Naive thymus-derived CD8-positive, alpha-beta T cell (primary cell): Measurements from ENCODE around the gene OR52W1. TPM values are rescaled to one million over a fixed set of nuclear protein-coding genes. Genes with fewer than 3 reads are reported as not detected.

Experiments
- ATAC-seq, 2 donors: fragments of 150-1000 bp; cut with Tn5 transposase in 1 of 2; sonication (Bioruptor Pico), chemical (Tn5 transposase) in 1 of 2; 1 replicate in 1 of 2; 2 replicates in 1 of 2; pipeline ENCODE4 v1.10.0; 2021; ENCODE audit warnings: mild to moderate bottlenecking in 2 of 2, moderate library complexity in 2 of 2
- POLR2A ChIA-PET: fragments of 350-600 bp; sonication (Branson Sonifier 250); formaldehyde crosslinking; loops from one replicate; lab custom pipeline; 2021; ENCODE audit warnings: antibody characterized with exemption; lab: Charles Lee
- DNase-seq, 10 donors: peaks; one replicate each; pipeline versions ENCODE4 v3.0.0 to v3.0.0-alpha.2; 2020 to 2022
- H3K27ac Mint-ChIP-seq, 10 donors: one replicate each; pipeline ENCODE4 v1.8.0; 2020 to 2022; ENCODE audit warnings: mild to moderate bottlenecking in 10 of 10, mixed read lengths in 10 of 10, moderate library complexity in 4 of 10, inconsistent platforms in 1 of 10
- H3K27me3 Mint-ChIP-seq, 5 donors: one replicate each; pipeline ENCODE4 v1.8.0; 2021 to 2022; ENCODE audit warnings: mixed read lengths in 5 of 5
- H3K36me3 Mint-ChIP-seq, 3 donors: one replicate each; pipeline ENCODE4 v1.8.0; 2020 to 2022; ENCODE audit warnings: mixed read lengths in 3 of 3, mild to moderate bottlenecking in 2 of 3, inconsistent platforms in 1 of 3
- H3K4me1 Mint-ChIP-seq, 4 donors: one replicate each; pipeline ENCODE4 v1.8.0; 2021 to 2022; ENCODE audit warnings: mixed read lengths in 4 of 4
- H3K4me3 Mint-ChIP-seq, 10 donors: one replicate each; pipeline ENCODE4 v1.8.0; 2020 to 2022; ENCODE audit warnings: mild to moderate bottlenecking in 10 of 10, mixed read lengths in 10 of 10, moderate library complexity in 6 of 10, inconsistent platforms in 1 of 10
- H3K9me3 Mint-ChIP-seq, 9 donors: one replicate each; pipeline ENCODE4 v1.8.0; 2020 to 2022; ENCODE audit warnings: mixed read lengths in 9 of 9, mild to moderate bottlenecking in 3 of 9, inconsistent platforms in 1 of 9, moderate library complexity in 1 of 9
- polyA plus RNA-seq, 3 donors: library from polyadenylated mRNA; unstranded; fragments of 300-500 nt; fragmentation: Illumina TruSeq; gene quantifications; one replicate each; pipeline ENCODE4 v1.2.3, GENCODE V29; 2021
- total RNA-seq, 8 experiments: library from RNA in 2 of 8; stranded (reverse) in 2 of 8; gene quantifications; one replicate each; pipeline ENCODE4 v1.2.3 and lab custom pipeline; 2021 to 2026

The OR52W1 gene
- total and polyA plus RNA-seq, 5 experiments from 2014 or later, result not detected

DNA sequence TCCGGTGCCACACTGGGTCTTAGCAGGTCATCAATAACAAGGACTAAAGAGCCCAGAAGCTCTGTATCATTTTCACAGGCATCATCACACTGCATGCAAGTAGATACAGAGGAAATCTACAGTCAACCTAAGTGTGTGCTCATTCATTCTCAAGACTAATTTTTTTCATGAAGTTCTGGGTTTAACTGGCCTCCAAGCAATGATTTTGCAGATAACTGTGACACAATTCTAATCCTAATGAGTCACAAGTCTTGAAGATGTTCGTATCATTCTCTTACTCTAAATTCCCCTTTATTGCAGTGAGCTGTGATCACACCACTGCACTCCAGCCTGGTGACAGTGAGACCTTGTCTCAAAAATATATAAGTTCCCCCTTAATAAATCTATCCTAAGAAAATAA lies 2.5 kb downstream of the OR52W1 start:
- no peaks in the 10 kb centered on the region for H3K9me3 Mint-ChIP-seq
- no peak overlapping the region for H3K27ac Mint-ChIP-seq
- peaks cover 0 to 15% (median 8%) of the 10 kb centered on the region in 3 donors for H3K36me3 Mint-ChIP-seq
- DNase-seq, result no peak
- POLR2A ChIA-PET, result no interaction called here
- peaks cover 12 to 48% (median 30%) of the 10 kb centered on the region in 4 donors for H3K4me1 Mint-ChIP-seq
- peak overlapping the region in 2 of 10 donors; percentile 4 to 67 for H3K4me3 Mint-ChIP-seq
- ATAC-seq, result no peak
- H3K27me3 Mint-ChIP-seq, result peaks cover 0 to 3% (median 0%) of the 10 kb centered on the region in 5 donors

DNA sequence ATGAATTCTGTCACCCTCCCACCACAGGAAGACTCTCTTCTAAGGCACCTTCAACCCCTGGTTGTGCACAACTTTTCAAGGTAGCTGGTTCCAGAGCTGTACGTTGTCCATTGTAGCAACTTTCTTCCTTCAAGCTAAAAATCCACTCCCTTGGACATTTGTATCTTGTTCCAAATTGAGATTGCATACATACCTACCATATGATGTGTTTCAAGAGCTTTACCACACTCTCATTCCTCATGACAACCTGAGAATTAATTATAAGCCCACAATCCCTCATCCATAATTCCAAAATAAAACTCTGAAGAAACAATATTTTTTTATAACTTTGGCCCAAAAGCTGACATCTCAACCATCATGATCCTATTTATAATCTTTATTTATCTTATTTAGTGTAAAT lies 3.0 kb downstream of the OR52W1 start:
- H3K36me3 Mint-ChIP-seq, result peaks cover 0 to 20% (median 8%) of the 10 kb centered on the region in 3 donors
- ATAC-seq, result no peak
- no peak overlapping the region for H3K27ac Mint-ChIP-seq
- POLR2A ChIA-PET, result no interaction called here
- H3K4me3 Mint-ChIP-seq, result peak overlapping the region in 1 of 10 donors; percentile 2
- peaks cover 0 to 3% (median 0%) of the 10 kb centered on the region in 5 donors for H3K27me3 Mint-ChIP-seq
- H3K9me3 Mint-ChIP-seq, result no peaks in the 10 kb centered on the region
- H3K4me1 Mint-ChIP-seq, result peaks cover 11 to 45% (median 29%) of the 10 kb centered on the region in 4 donors
- no peak for DNase-seq

DNA sequence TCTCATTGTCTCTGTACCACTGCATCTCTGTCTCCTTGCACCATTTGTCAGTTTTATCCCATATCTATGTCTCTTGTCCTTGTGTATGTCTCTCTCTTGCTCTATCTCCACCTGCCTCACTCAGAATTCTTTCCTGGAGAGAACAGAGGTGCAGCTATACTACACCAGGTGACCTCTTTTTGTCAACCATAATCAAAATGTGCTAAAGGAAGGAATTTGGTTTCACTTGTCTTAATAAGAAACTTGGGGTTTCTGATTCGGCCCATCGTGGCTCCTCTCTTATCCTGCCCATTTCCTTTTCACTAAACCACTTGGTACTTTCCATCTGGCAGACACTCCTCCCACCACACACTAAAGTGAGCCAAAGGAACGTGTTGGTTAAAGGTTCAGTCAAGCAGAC lies 4.3 kb downstream of the OR52W1 start:
- Mint-ChIP-seq H3K4me1 (peaks cover 11 to 45% (median 29%) of the 10 kb centered on the region in 4 donors), H3K27me3 (peaks cover 0 to 3% (median 0%) of the 10 kb centered on the region in 5 donors), H3K4me3 (peak overlapping the region in 1 of 10 donors; percentile 3), H3K27ac (peak overlapping the region in 6 of 10 donors; percentile 1 to 67 (median 10)), H3K36me3 (peaks cover 0 to 24% (median 8%) of the 10 kb centered on the region in 3 donors), H3K9me3 (no peaks in the 10 kb centered on the region)
- DNase-seq, result no peak
- POLR2A ChIA-PET, result no interaction called here
- ATAC-seq, result peak in 1 of 2 donors; percentile 66

DNA sequence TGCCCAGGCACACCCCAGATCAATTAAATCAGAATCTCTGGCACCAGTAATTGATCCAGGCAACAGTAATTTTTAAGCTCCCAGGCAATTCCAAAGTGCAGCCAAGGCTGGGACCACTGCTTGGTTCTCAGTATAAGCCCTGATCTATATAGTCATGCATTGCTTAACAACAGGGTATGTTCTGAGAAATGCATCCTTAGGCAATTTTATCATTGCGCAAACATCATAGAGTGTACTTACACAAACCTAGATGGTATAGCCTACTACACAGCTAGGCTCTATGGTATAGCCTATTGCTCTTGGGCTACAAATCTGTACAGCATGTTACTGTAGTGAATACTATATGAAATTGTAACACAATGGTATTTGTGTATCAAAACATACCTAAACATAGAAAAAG lies 5.7 kb downstream of the OR52W1 start:
- H3K4me3 Mint-ChIP-seq, result no peak overlapping the region
- no peak for DNase-seq
- POLR2A ChIA-PET, result no interaction called here
- no peaks in the 10 kb centered on the region for H3K9me3 Mint-ChIP-seq
- no peaks in the 10 kb centered on the region for H3K27me3 Mint-ChIP-seq
- H3K36me3 Mint-ChIP-seq, result peaks cover 0 to 38% (median 12%) of the 10 kb centered on the region in 3 donors
- no peak for ATAC-seq
- peaks cover 11 to 45% (median 29%) of the 10 kb centered on the region in 4 donors for H3K4me1 Mint-ChIP-seq
- no peak overlapping the region for H3K27ac Mint-ChIP-seq

DNA sequence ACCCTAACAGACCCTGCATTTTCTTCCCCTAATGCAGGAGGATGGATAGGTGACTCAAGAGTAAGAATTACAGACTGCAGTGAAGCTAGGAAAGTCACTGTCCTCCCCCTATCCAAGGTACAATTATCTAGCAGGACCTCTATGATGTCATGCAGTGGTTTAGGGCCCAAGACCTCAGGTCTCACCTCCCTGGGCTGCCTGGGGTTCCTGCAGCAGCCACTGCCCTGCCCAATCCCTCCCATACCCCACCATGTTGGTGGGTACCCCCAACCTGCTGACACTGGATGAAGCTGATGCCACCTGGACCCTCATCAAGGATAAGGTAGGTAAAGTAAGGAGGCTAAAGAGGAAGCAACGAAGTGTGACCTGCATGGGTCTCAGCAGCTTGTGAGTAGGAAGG lies 6.3 kb downstream of the OR52W1 start, which contains the start of gene C11orf42:
Gene C11orf42, plus strand, starts transcription at position 192 of the 400 bp plus-strand sequence. Its CDS starts 59 bp downstream, at position 251.
- ATAC-seq, result no peak
- Mint-ChIP-seq H3K9me3 (no peaks in the 10 kb centered on the region), H3K27me3 (no peaks in the 10 kb centered on the region), H3K4me3 (no peak within 1 kb of the TSS), H3K36me3 (peaks cover 0 to 45% (median 12%) of the 10 kb centered on the region in 3 donors), H3K4me1 (peaks cover 11 to 43% (median 29%) of the 10 kb centered on the region in 4 donors), H3K27ac (peak within 1 kb of the TSS in 3 of 10 donors; percentile 2 to 26 (median 8))
- DNase-seq, result no peak
- POLR2A ChIA-PET, result no interaction called here

DNA sequence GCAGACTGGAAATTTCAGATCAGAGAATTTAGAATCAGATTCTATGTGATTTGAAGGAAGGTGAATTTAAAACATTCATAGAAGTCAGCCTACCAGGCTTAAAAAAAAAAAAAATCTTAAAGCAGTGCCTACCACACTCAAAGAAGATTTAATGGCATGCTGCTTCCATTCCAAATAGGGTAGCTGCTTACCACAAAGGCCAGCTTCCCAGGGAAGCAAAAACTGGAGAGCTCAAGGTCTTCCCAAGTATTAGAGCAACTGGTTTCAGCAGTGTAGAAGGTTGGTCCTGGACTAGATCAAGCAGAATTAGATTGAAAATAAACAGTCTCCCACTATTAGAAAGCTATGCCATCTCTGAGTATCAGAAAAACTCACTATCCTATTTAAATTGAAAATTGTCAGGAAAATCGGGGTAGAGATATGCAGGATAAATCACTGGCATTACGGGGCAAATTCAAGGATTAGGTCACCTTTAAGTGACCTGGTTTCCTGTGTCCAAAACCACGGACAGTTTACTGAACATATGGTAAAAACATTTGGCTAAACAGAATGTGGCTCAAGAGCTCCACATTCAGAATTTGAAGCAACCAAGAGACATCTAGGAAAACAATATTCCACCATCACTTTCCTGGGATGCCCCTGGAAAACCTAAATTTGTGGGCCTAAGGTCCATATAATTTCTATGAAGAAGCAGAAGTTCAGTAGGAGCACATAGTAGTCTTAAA lies 7.6 kb downstream of the OR52W1 start:
- ATAC-seq, result no peak
- POLR2A ChIA-PET, result no interaction called here
- no peak overlapping the region for H3K4me3 Mint-ChIP-seq
- DNase-seq, result no peak
- no peak overlapping the region for H3K27ac Mint-ChIP-seq
- H3K9me3 Mint-ChIP-seq, result no peaks in the 10 kb centered on the region
- H3K36me3 Mint-ChIP-seq, result peaks cover 0 to 53% (median 13%) of the 10 kb centered on the region in 3 donors
- H3K4me1 Mint-ChIP-seq, result peaks cover 11 to 31% (median 27%) of the 10 kb centered on the region in 4 donors
- H3K27me3 Mint-ChIP-seq, result no peaks in the 10 kb centered on the region

DNA sequence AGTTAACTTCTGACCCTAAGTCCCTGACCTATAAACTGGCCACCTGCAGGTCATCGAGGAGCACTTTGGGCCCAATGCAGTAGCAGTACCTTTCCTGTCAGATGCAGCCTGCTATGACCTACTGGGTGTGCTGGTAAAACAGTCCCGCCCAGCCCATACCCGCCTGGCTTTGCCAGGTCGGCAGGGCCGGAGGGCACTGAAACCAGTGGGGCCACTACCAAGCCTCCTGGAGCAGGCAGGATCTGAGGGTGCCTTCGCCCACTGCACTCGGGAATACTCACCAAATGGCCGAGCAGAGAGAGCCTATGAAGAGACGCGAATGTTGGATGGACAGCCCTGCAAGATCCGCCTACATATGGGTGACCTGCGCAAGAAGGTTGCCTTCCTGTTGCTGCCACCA lies 10.8 kb downstream of the OR52W1 start:
- no peak for ATAC-seq
- no peak overlapping the region for H3K27ac Mint-ChIP-seq
- no peaks in the 10 kb centered on the region for H3K9me3 Mint-ChIP-seq
- POLR2A ChIA-PET, result no interaction called here
- no peak for DNase-seq
- H3K4me1 Mint-ChIP-seq, result peaks cover 2 to 9% (median 4%) of the 10 kb centered on the region in 4 donors
- no peak overlapping the region for H3K4me3 Mint-ChIP-seq
- H3K36me3 Mint-ChIP-seq, result peaks cover 0 to 50% (median 11%) of the 10 kb centered on the region in 3 donors
- H3K27me3 Mint-ChIP-seq, result no peaks in the 10 kb centered on the region

DNA sequence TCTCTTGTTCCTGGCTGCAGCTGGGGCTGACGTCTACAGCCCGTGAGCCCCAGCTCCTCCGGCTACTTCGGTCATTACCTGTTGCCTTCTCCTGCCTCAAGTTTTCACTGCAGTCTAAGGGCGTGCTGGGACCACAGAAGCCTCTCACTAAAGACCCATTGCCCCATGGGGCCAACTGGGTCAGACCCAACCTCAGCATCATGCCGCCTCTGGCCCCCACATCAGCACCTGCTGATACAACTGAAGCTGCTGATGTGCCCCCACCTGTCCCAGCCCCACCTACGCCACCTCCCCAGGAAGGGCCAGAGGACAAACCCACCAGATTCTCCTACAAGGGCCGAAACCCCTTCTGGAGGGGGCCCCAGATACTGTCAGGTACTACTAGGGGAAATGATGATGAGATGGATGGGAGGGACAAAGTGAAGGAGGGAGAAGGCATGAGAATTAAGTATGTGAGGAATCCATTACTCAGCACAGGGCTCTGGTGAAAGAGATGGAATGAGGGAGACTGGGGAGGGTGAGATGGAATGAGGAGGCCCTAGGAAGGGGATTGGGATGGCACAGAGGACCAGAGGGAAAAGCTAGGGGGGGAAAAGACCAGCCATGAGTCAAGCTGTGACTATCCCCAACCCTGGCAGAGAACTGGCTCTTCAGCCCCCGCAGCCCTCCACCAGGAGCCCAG lies 11.4 kb downstream of the OR52W1 start:
- ATAC-seq (no peak), DNase-seq (no peak)
- POLR2A ChIA-PET, result no interaction called here
- Mint-ChIP-seq H3K36me3 (peaks cover 0 to 51% (median 10%) of the 10 kb centered on the region in 3 donors), H3K9me3 (no peaks in the 10 kb centered on the region), H3K4me3 (no peak overlapping the region), H3K27me3 (no peaks in the 10 kb centered on the region), H3K27ac (no peak overlapping the region), H3K4me1 (peaks cover 0 to 3% (median under 1%) of the 10 kb centered on the region in 4 donors)

DNA sequence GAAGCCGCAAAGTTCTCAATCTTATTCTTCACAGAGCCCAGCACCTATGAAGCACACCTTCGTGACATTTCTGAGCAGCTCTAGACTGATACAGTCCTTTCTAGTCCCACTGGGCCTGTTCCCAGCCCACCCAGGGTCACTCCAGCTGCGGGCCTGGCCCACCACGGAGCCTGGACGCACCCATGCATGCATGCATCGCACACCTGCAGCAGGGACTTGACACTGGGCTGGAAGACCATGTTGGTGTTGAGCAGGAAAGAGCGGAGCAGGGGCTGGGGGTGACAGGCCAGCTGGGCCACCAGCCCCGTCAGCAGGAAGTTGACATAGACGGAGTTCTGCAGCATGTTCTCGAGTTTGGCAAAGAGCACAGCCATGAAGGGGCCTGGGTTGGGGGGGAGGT lies 15.5 kb downstream of the OR52W1 start:
- no peak for ATAC-seq
- no peaks in the 10 kb centered on the region for H3K27me3 Mint-ChIP-seq
- H3K36me3 Mint-ChIP-seq, result peaks cover 0 to 59% (median 17%) of the 10 kb centered on the region in 3 donors
- H3K4me3 Mint-ChIP-seq, result no peak overlapping the region
- no peak overlapping the region for H3K27ac Mint-ChIP-seq
- POLR2A ChIA-PET, result interaction anchor here (0.6 kb wide), 1 partner anchor 525 kb away, joined by 5 read pairs; the partner anchor contains the start of gene TRIM22
- no peaks in the 10 kb centered on the region for H3K9me3 Mint-ChIP-seq
- H3K4me1 Mint-ChIP-seq, result peaks cover 5 to 7% (median 5%) of the 10 kb centered on the region in 4 donors
- no peak for DNase-seq

DNA sequence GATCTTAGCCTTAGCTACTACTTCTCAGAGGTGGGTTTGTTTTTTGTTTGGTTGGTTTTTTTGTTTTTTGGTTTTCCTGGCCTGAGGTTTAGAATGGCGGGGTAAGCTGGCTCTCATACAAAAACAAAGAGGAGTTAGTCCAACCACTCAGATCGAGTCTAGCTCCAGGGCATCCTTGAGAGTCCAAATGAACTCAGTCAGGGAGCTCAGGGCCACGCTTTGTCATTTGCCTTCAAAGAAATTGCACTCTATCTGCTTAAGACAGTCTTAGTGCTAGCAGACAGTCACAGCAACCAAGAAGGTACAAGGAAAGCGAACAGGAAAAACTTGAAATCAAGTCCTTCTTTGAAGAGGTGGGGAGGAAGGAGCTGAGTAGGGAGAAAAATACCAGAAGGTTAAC lies 17.5 kb downstream of the OR52W1 start:
- POLR2A ChIA-PET, result no interaction called here
- Mint-ChIP-seq H3K36me3 (peaks cover 1 to 61% (median 26%) of the 10 kb centered on the region in 3 donors), H3K27me3 (no peaks in the 10 kb centered on the region), H3K9me3 (no peaks in the 10 kb centered on the region), H3K4me1 (peaks cover 6 to 15% (median 9%) of the 10 kb centered on the region in 4 donors), H3K27ac (peak overlapping the region in 1 of 10 donors; percentile 50), H3K4me3 (no peak overlapping the region)
- no peak for ATAC-seq
- no peak for DNase-seq

DNA sequence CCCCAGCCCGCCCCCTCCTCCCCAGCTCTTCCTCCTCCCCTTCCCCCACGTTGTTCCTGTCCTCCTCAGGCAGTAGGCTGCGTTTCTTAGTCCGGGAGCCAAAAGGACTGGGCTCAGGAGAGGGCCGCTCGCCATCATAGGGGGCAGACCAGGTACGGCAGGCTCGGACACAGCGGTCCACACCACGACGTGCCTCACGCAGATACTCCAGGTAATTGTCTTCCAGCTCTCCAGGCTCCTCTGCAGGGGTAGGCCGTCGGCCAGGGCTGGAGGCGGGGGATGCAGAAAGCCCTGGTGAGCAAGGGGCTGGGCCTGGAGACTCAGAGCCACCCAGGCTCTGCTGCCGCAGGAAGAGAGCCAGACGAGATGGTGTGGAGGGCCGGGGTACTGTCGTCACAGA lies 18.7 kb downstream of the OR52W1 start:
- Mint-ChIP-seq H3K27me3 (no peaks in the 10 kb centered on the region), H3K4me3 (no peak overlapping the region), H3K27ac (peak overlapping the region in 1 of 10 donors; percentile 15), H3K9me3 (no peaks in the 10 kb centered on the region), H3K36me3 (peaks cover 4 to 73% (median 30%) of the 10 kb centered on the region in 3 donors), H3K4me1 (peaks cover 7 to 15% (median 10%) of the 10 kb centered on the region in 4 donors)
- no peak for ATAC-seq
- POLR2A ChIA-PET, result no interaction called here
- no peak for DNase-seq

DNA sequence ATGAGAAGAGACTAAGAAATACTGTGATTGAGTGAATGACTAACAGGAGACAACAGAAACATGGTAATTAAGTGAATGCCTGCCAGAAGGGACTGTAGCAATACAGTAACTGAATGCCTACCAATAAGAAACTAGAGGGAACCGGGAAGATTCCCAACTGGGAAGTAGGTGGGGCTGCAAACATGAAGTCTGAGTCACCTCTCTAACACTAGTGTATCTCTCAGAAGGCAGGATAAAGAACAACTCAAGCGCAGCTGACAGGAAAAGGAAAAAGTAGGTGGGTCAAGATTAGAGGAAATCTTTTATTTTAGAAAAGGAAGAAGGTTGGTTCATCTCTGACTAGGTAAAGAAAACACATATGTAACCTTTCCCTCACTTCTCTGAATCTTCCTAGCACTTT lies 20.3 kb downstream of the OR52W1 start:
- no peak for DNase-seq
- ATAC-seq, result no peak
- H3K9me3 Mint-ChIP-seq, result no peaks in the 10 kb centered on the region

DNA sequence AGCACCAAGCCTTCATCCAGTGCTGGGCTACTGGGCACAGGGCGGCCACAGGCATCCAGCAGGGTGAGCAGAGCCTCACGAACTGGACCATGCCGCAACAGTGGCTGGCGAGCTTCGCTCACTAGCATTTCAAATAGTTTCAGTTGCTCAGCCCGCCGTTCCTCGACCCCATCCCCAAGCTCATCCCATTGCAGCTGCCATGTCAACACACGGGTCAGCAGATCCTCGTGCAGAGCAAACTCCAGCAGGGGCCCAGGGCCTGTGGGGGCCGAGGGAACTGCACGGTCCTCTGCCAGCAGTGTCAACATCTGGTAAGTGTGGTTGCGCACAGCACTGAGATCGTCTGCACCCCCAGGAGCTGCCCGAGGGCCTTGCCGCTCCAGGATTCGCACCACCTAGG lies 24.8 kb downstream of the OR52W1 start:
- ATAC-seq, result no peak
- Mint-ChIP-seq H3K27ac (no peak overlapping the region), H3K36me3 (peaks cover 4 to 69% (median 22%) of the 10 kb centered on the region in 3 donors), H3K27me3 (no peaks in the 10 kb centered on the region), H3K9me3 (no peaks in the 10 kb centered on the region), H3K4me1 (peaks cover 25 to 43% (median 39%) of the 10 kb centered on the region in 4 donors), H3K4me3 (no peak overlapping the region)
- no peak for DNase-seq
- POLR2A ChIA-PET, result no interaction called here

More for the DNA sequence above, 20.3 kb downstream of the OR52W1 start:
- Mint-ChIP-seq H3K4me1 (peaks cover 7 to 15% (median 10%) of the 10 kb centered on the region in 4 donors), H3K36me3 (peaks cover 4 to 86% (median 33%) of the 10 kb centered on the region in 3 donors), H3K27ac (peak overlapping the region in 4 of 10 donors; percentile 6 to 52 (median 27)), H3K27me3 (no peaks in the 10 kb centered on the region), H3K4me3 (no peak overlapping the region)
- POLR2A ChIA-PET, result no interaction called here
